ENCODE data around the gene ENTR1. TPM values are rescaled to one million over a fixed set of nuclear protein-coding genes. Genes with fewer than 3 reads are reported as not detected.
A peak's percentile ranks its signal among the peaks of the same experiment; 100 is the strongest.

ENTR1 gene
- total RNA-seq, 4 donors from 2014 or later = 19.5 to 44.0 (median 21.2) TPM

GRCh38 chr9:136364942-136365774 lies 45.3 kb downstream of the ENTR1 start:
- TF ChIP-seq CTCF (IDR thresholded peaks at IDR 0.05) (no peak), POLR2A (IDR thresholded peaks at IDR 0.05) (no peak)
- no peaks in the 10 kb centered on the region for H3K9me3 ChIP-seq
- H3K4me3 ChIP-seq = no peak overlapping the region
- intact Hi-C loops (cut with DNase I; ENCODE audit: low total_unique reads) = no loop called here
- no peak for DNase-seq
- no peaks in the 10 kb centered on the region for H3K27me3 ChIP-seq
- no peak overlapping the region for H3K27ac ChIP-seq
- no peaks in the 10 kb centered on the region for H3K4me1 ChIP-seq
- H3K36me3 ChIP-seq = no peaks in the 10 kb centered on the region

GRCh38 chr9:136363949-136364748 lies 46.3 kb downstream of the ENTR1 start:
- H3K27me3 ChIP-seq = no peaks in the 10 kb centered on the region
- no peak for TF ChIP-seq POLR2A (IDR thresholded peaks at IDR 0.05)
- TF ChIP-seq CTCF (IDR thresholded peaks at IDR 0.05) = no peak
- intact Hi-C loops (cut with DNase I; ENCODE audit: low total_unique reads) = no loop called here
- H3K36me3 ChIP-seq = no peaks in the 10 kb centered on the region
- H3K9me3 ChIP-seq = no peaks in the 10 kb centered on the region
- no peak overlapping the region for H3K27ac ChIP-seq
- no peaks in the 10 kb centered on the region for H3K4me1 ChIP-seq
- no peak for DNase-seq
- peak overlapping the region in 1 of 2 donors; percentile 95 for H3K4me3 ChIP-seq

GRCh38 chr9:136363106-136363948 lies 47.1 kb downstream of the ENTR1 start, which contains the start of gene DNLZ:
TSS of gene DNLZ (minus strand) at chr9:136363744. CDS start at chr9:136363714, 30 bp downstream.
- DNase-seq = peak; percentile 98
- Histone ChIP-seq H3K9me3 (no peaks in the 10 kb centered on the region), H3K4me3 (peak within 1 kb of the TSS; percentile 76 to 95), H3K27ac (peak within 1 kb of the TSS; percentile 85 to 94), H3K36me3 (no peaks in the 10 kb centered on the region), H3K4me1 (no peaks in the 10 kb centered on the region), H3K27me3 (no peaks in the 10 kb centered on the region)
- TF ChIP-seq CTCF (IDR thresholded peaks at IDR 0.05) = peak; percentile 89 to 99 (median 99)
- peak in 1 of 2 donors; percentile 81 for TF ChIP-seq POLR2A (IDR thresholded peaks at IDR 0.05)
- intact Hi-C loops (cut with DNase I; ENCODE audit: low total_unique reads) = no loop called here

GRCh38 chr9:136362450-136362784 lies 48.0 kb downstream of the ENTR1 start:
- Histone ChIP-seq H3K4me1 (no peaks in the 10 kb centered on the region), H3K36me3 (no peaks in the 10 kb centered on the region), H3K27me3 (no peaks in the 10 kb centered on the region), H3K4me3 (no peak overlapping the region), H3K27ac (peak overlapping the region; percentile 63 to 94), H3K9me3 (no peaks in the 10 kb centered on the region)
- intact Hi-C loops (cut with DNase I; ENCODE audit: low total_unique reads) = no loop called here
- TF ChIP-seq POLR2A (IDR thresholded peaks at IDR 0.05) (no peak), CTCF (IDR thresholded peaks at IDR 0.05) (no peak)
- no peak for DNase-seq

All from uterus (tissue), 4 donors.